AG09309 (cell line): ENCODE data around the gene UGT2B10.
"Not testable (repeated sequence)": the region's sequence is repeated elsewhere in the genome, so short reads cannot be mapped to it uniquely, and the experiment has no call there.

Experiments
- DNase-seq: peaks from one replicate; pipeline ENCODE4 v3.0.0-alpha.2; 2010; ENCODE audit warnings: low read depth
- H3K4me3 ChIP-seq: 2 replicates; pipeline ENCODE4 v1.5.1; 2011; ENCODE audit warnings: mild to moderate bottlenecking, low read depth, low read length, moderate library complexity; ENCODE audit not compliant: control insufficient read depth
- TF ChIP-seq, protein P1 (sequence below): IDR thresholded peaks from 2 replicates; pipeline ENCODE4 v1.5.1; 2011; ENCODE audit warnings: mild to moderate bottlenecking, low read depth, low read length, inconsistent platforms; ENCODE audit not compliant: insufficient read depth, control insufficient read depth; ENCODE audit errors: missing control alignments

Gene UGT2B10

DNA sequence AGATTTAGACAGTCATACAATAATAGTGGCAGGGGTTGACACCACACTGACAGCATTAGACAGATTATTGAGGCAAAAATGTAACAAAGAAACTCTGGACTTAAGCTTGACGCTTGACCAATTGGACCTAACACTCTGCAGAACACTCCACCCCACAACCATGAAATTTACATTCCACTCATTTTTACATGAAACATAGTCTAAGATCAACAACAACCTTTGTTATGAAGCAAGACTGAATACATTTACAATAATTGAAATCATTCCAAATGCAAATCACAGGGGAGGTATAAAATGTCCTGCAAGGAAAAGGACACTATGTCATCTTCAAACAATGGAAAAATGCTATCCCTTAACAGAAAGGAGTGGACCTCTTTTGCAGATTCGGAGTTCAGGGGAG is 4.9 kb upstream of the UGT2B10 start:
- TF ChIP-seq, protein P1, sequence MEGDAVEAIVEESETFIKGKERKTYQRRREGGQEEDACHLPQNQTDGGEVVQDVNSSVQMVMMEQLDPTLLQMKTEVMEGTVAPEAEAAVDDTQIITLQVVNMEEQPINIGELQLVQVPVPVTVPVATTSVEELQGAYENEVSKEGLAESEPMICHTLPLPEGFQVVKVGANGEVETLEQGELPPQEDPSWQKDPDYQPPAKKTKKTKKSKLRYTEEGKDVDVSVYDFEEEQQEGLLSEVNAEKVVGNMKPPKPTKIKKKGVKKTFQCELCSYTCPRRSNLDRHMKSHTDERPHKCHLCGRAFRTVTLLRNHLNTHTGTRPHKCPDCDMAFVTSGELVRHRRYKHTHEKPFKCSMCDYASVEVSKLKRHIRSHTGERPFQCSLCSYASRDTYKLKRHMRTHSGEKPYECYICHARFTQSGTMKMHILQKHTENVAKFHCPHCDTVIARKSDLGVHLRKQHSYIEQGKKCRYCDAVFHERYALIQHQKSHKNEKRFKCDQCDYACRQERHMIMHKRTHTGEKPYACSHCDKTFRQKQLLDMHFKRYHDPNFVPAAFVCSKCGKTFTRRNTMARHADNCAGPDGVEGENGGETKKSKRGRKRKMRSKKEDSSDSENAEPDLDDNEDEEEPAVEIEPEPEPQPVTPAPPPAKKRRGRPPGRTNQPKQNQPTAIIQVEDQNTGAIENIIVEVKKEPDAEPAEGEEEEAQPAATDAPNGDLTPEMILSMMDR = no peak
- DNase-seq = no peak

DNA sequence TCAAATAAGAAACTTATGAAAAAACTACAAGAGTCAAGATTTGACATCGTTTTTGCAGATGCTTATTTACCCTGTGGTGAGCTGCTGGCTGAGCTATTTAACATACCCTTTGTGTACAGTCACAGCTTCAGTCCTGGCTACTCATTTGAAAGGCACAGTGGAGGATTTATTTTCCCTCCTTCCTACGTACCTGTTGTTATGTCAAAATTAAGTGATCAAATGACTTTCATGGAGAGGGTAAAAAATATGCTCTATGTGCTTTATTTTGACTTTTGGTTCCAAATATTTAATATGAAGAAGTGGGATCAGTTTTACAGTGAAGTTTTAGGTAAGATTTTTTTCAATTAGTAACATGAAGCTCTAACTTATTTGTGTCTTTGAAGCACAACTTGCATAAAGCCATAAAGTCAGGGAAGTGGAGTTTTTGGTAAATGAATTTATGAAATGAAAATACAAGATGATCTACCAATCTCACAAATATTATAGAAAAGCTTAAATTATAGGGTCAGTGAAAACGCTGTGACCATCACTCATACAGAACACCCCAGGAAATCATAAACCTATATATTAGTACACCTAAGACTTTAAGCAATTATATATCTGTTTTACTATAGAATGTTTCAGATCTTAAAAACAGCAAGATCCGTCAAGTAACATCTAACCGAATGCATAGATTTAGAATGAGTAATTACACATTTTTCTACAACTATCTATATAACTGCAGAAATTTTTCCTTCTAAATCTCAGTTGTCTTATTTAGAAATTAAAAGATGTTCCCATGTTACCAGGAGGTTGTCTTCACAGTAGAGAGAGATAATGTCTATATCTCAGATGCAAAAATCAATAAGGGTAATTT is 844 bp downstream of the UGT2B10 start:
- H3K4me3 ChIP-seq, DNase-seq: not testable (repeated sequence)

More for the DNA sequence above, 4.9 kb upstream of the UGT2B10 start:
- H3K4me3 ChIP-seq = no peak overlapping the region

DNA sequence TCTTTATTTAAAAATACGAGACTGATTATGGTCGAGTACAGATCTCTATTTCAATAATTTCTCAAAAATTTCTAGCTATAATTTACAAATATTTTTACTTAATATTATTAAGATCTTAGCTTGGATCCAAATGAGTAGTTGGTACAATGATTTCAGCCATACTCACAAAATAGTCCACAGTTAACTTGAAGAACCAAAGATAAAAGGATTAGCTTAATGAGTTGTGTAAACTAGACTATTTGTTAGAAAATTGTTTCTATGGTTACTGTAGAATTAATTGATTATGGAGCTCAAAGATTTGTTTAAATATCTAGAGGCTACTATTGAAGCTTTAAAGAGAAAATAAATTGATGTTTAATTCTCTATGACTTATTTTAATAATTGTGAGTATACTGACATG is 1.6 kb downstream of the UGT2B10 start:
- no peak overlapping the region for H3K4me3 ChIP-seq
- DNase-seq = no peak
- TF ChIP-seq, protein P1 = no peak

DNA sequence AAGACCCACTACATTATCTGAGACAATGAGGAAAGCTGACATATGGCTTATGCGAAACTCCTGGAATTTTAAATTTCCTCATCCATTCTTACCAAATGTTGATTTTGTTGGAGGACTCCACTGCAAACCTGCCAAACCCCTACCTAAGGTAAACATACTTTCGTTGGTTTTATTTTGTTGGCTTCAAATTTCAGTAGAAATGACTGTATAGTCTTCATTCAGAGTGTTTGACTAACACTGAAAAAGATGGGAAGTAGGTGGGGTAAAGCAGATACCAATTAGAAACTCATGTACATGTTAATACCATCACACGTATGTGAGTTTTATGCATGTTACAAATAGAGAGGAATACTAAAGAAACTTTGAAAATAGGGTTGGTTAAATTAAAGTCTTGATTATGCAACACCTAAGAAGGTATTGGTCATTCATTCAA is 2.3 kb downstream of the UGT2B10 start:
- not testable (repeated sequence) for DNase-seq, H3K4me3 ChIP-seq

DNA sequence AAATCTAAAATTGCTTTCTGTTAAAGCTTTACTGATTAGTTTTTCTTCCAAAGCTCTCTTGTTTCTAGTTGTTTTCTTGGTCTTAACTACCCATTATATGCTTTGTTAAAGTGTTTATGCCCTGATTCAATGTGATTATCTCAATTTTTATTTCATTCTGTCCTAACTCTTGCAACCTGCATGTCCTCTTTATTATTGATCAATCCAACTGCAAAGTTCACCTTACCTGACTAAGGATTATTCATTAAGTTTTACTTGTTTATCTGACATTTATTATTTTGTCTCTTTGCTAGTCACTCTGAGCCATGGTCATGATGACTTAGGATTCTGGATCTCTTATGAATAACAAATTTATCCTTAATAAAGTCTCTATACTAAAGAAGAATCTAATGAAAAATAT is 15.8 kb downstream of the UGT2B10 start:
- DNase-seq = no peak
- H3K4me3 ChIP-seq = no peak overlapping the region
- TF ChIP-seq, protein P1 = no peak

DNA sequence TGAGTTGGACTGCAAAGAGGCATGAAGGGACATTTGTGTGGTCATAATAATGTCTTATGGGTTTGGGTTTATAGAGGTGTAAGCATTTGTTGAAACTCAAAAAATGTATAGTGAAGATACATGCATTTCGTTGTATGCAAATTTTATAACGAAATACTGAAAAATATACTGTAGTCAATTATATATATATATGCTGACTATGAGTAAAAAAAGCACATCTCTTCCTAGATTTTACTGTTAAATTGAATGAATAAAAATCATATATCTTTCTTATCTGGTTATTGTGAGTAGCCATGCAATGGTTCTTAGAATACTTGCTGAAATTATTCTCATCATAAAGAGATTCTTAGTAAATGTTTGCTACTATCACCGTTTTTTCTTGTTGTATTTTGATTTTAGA is 34.5 kb downstream of the UGT2B10 start:
- no peak overlapping the region for H3K4me3 ChIP-seq
- TF ChIP-seq, protein P1 = no peak
- DNase-seq = no peak

DNA sequence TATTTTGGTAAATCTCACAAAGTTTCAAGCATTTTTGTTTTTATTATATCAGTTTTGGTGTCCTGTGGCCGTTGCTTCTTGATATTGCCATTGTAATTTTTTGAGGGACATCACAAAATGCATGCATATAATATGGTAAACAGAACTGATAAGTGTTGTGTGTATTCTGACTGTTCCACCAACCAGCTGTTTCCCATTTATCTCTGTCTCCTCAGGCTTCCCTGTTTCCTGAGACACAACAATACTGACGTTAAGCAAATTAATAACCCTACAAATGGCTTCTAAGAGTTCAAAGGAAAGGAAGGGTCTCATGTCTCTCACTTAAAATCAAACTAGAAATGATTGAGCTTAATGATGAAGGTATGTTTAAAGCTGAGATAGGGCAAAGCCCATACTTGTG is 40.0 kb downstream of the UGT2B10 start:
- no peak overlapping the region for H3K4me3 ChIP-seq
- no peak for DNase-seq
- TF ChIP-seq, protein P1 = no peak

DNA sequence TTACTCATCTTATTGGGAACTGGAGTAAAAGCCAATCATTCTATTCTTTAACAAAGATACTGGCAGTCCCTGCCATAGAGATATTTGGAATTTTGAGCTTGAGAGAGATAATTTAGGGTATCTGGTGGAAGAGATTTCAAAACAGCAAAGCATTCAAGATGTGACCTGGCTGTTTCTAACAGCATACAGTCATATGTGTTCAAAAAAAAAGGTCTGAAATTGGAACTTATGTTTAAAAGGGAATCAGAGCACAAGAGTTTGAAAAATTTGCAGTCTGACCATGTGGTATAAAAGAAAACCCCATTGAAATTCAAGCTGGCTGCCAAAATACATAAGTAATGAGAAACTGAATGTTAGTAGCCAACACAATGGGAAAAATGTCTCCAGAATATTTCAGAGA is 42.2 kb downstream of the UGT2B10 start:
- H3K4me3 ChIP-seq = no peak overlapping the region
- DNase-seq = no peak
- TF ChIP-seq, protein P1 = no peak
